Vagina (tissue), 2 donors: ENCODE results near the gene MBP. TPM values are rescaled to one million over a fixed set of nuclear protein-coding genes. Genes with fewer than 3 reads are reported as not detected.
A peak's percentile ranks its signal among the peaks of the same experiment; 100 is the strongest.

Source experiments
- DNase-seq, 2 donors: peaks; one replicate each; pipeline ENCODE4 v3.0.0-alpha.2; 2017; ENCODE audit errors: extremely low spot score in 2 of 2
- H3K27ac ChIP-seq: fragments of 200-600 bp; sonication (generic); one replicate; pipeline ENCODE4 v1.5.1; 2019
- H3K27me3 ChIP-seq: fragments of 200-600 bp; sonication (generic); one replicate; pipeline ENCODE4 v1.5.1; 2019
- H3K36me3 ChIP-seq, 2 donors: fragments of 200-600 bp; sonication (generic); one replicate each; pipeline ENCODE4 v1.5.1; 2017 to 2019
- H3K4me1 ChIP-seq: fragments of 200-600 bp; sonication (generic); one replicate; pipeline ENCODE4 v1.5.1; 2019
- H3K4me3 ChIP-seq, 2 donors: fragments of 200-600 bp; sonication (generic); 1 replicate in 1 of 2; 2 replicates in 1 of 2; pipeline ENCODE4 v1.5.1; 2016 to 2019
- H3K9me3 ChIP-seq: fragments of 200-600 bp; sonication (generic); one replicate; pipeline ENCODE4 v1.5.1; 2019
- POLR2A ChIP-seq, 2 donors: fragments of 450-650 bp; IDR thresholded peaks; one replicate each; pipeline ENCODE4 v1.6.1; 2017; ENCODE audit warnings: antibody characterized with exemption in 2 of 2, mild to moderate bottlenecking in 2 of 2, moderate library complexity in 2 of 2
- POLR2AphosphoS5 ChIP-seq, 2 donors: sonication (generic); formaldehyde crosslinking; IDR thresholded peaks; one replicate each; pipeline ENCODE4 v1.9.0; 2017; ENCODE audit warnings: antibody characterized with exemption in 2 of 2, mild to moderate bottlenecking in 2 of 2, low read depth in 1 of 2; ENCODE audit not compliant: insufficient read depth in 1 of 2
- intact Hi-C: fragments of 100-400 bp; cut with DNase I; formaldehyde crosslinking; loops from one replicate; pipeline ENCODE4 v1.15.1; 2023
- total RNA-seq: library from RNA; depleted of rRNA; stranded (reverse); fragments of >200 nt; gene quantifications from one replicate; pipeline ENCODE4 v1.2.3, GENCODE V29; 2016
- TF ChIP-seq, protein P1 (sequence below), 3 experiments: fragments of 450-650 bp in 2 of 3; fragments of 200-600 bp in 1 of 3; sonication (generic) in 1 of 3; IDR thresholded peaks; one replicate each; pipeline ENCODE4 v1.5.1; 2017 to 2019; ENCODE audit warnings: antibody characterized with exemption in 3 of 3, mild to moderate bottlenecking in 2 of 3, moderate library complexity in 2 of 3

MBP gene
- total RNA-seq, 1 donor from 2014 or later, result 33.6 TPM

DNA sequence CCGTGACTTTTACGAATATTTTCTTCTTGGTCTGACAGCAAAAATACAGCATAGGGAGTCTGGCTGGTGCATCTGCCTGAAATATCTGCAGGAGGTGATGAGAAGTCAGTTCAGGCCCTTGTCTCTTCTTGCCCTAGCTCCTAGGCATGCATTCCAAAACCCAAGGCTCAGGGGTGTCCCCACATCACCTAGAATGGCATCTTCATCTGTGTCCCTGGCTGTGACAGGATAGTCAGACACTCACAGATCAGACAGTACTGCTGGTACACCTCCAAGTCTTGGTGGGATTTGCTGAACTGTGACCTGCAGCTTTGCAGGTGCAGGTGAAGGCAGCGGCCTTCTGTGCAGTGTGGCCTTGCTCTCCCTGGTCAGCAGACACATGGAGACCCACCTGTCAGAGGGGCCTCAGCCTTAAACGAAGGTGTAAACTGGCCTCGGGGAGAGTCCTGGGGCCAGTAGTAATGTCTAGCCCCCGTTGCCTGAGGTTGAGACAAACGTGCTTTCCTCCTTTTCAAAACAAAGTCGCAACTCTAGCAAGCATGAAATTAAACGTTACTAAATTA, 42.8 kb downstream of the MBP start:
- H3K4me1 ChIP-seq, result peaks cover 43% of the 10 kb centered on the region
- H3K27me3 ChIP-seq, result no peaks in the 10 kb centered on the region
- TF ChIP-seq, protein P1, sequence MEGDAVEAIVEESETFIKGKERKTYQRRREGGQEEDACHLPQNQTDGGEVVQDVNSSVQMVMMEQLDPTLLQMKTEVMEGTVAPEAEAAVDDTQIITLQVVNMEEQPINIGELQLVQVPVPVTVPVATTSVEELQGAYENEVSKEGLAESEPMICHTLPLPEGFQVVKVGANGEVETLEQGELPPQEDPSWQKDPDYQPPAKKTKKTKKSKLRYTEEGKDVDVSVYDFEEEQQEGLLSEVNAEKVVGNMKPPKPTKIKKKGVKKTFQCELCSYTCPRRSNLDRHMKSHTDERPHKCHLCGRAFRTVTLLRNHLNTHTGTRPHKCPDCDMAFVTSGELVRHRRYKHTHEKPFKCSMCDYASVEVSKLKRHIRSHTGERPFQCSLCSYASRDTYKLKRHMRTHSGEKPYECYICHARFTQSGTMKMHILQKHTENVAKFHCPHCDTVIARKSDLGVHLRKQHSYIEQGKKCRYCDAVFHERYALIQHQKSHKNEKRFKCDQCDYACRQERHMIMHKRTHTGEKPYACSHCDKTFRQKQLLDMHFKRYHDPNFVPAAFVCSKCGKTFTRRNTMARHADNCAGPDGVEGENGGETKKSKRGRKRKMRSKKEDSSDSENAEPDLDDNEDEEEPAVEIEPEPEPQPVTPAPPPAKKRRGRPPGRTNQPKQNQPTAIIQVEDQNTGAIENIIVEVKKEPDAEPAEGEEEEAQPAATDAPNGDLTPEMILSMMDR (IDR thresholded peaks at IDR 0.05), result no peak
- no peak for TF ChIP-seq POLR2AphosphoS5 (IDR thresholded peaks at IDR 0.05; ENCODE audit: insufficient read depth in 1 of 2, low read depth in 1 of 2)
- no peak for TF ChIP-seq POLR2A (IDR thresholded peaks at IDR 0.05)
- intact Hi-C loops, result no loop called here
- no peak overlapping the region for H3K27ac ChIP-seq
- DNase-seq, result peak in 1 of 2 donors; percentile 84
- H3K36me3 ChIP-seq, result no peaks in the 10 kb centered on the region
- no peak overlapping the region for H3K4me3 ChIP-seq
- no peaks in the 10 kb centered on the region for H3K9me3 ChIP-seq

DNA sequence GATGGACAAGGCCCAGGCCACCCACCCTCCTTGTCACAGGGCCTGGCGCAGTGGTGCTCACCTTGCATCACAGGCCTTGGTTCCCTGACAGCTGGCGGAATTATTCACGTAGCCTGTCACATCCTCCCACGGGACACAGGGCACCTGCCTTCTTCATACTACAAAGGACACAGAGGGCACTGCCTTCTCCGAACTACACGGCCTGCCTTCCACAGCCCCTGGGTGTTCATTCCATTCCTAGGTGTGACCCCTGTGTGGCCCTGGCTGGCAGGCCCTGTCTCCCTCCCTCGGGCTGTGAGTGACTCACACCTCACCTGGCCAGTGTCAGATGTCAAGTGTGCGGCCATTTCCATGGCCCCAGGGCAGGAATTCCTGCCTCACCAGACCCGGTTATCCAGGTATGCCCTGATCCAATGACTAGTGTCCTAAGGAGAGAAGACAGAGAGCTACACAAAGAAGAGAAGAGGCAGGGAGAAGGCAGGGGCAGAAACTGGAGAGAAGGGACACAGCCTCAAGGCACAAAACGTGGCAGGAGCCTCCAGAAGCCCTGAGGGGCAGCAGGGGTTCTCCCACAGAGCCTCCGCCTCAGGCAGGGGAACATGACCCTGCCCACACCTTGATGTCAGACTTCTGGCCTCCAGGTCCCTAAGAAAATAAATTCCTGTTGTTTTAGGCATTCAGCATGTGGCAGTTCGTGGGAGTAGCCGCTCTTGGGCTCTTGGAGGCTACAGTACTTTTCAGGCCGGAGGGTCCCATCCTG, 43.4 kb downstream of the MBP start:
- H3K27ac ChIP-seq, result peak overlapping the region; percentile 84
- peaks cover 49% of the 10 kb centered on the region for H3K4me1 ChIP-seq
- no peaks in the 10 kb centered on the region for H3K27me3 ChIP-seq

DNA sequence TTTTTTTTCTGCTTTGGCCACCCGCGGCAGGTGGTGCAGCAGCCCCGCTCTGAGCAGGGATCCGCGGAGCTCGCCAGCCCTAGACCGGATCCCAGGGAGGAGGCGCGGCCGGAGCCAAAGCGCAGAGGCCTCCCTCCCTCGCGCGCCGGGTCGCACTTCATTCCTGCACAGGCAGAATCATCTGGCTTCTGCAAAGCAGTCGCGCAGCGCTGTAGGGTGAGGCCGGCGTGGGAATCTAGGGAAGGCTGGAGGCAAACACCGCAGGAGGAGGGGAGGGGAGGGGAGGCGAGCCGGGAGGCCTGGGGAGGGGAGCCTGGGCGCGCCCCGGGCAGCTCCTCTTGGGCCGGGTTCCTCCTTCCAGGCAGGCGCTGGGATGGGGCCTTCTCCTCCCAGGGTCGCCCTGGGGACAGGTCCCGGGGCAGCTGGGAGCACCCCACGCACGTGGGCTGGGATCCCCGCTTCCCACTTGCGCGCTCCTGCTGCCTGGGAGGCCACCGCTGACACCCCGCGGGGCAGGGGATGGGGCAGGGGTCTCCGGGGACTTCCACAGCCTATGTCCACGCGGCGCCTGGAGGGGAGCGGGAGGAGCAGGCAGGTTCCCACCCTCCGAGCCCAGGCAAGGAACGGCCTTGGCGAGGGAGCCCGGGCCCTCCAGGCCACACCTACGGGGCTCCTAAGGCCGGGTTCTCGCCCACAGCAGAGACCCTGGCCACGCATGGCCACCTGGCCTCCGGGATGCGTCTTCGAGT, 45.0 kb downstream of the MBP start:
- H3K27me3 ChIP-seq, result no peaks in the 10 kb centered on the region
- peak overlapping the region; percentile 84 for H3K27ac ChIP-seq
- peak in 1 of 2 donors; percentile 86 for DNase-seq
- no peaks in the 10 kb centered on the region for H3K36me3 ChIP-seq
- peak overlapping the region; percentile 41 to 45 for H3K4me3 ChIP-seq
- no peaks in the 10 kb centered on the region for H3K9me3 ChIP-seq
- H3K4me1 ChIP-seq, result peaks cover 58% of the 10 kb centered on the region
- TF ChIP-seq POLR2A (IDR thresholded peaks at IDR 0.05) (no peak), POLR2AphosphoS5 (IDR thresholded peaks at IDR 0.05; ENCODE audit: insufficient read depth in 1 of 2, low read depth in 1 of 2) (peak in 1 of 2 donors; percentile 42)
- intact Hi-C loops, result no loop called here

More for the DNA sequence above, 43.4 kb downstream of the MBP start:
- no peak overlapping the region for H3K4me3 ChIP-seq
- intact Hi-C loops, result no loop called here
- no peaks in the 10 kb centered on the region for H3K36me3 ChIP-seq
- no peak for TF ChIP-seq POLR2A (IDR thresholded peaks at IDR 0.05)
- TF ChIP-seq POLR2AphosphoS5 (IDR thresholded peaks at IDR 0.05; ENCODE audit: insufficient read depth in 1 of 2, low read depth in 1 of 2), result peak in 1 of 2 donors; percentile 19
- TF ChIP-seq, protein P1 (IDR thresholded peaks at IDR 0.05), result no peak
- no peaks in the 10 kb centered on the region for H3K9me3 ChIP-seq
- DNase-seq, result peak in 1 of 2 donors; percentile 84

DNA sequence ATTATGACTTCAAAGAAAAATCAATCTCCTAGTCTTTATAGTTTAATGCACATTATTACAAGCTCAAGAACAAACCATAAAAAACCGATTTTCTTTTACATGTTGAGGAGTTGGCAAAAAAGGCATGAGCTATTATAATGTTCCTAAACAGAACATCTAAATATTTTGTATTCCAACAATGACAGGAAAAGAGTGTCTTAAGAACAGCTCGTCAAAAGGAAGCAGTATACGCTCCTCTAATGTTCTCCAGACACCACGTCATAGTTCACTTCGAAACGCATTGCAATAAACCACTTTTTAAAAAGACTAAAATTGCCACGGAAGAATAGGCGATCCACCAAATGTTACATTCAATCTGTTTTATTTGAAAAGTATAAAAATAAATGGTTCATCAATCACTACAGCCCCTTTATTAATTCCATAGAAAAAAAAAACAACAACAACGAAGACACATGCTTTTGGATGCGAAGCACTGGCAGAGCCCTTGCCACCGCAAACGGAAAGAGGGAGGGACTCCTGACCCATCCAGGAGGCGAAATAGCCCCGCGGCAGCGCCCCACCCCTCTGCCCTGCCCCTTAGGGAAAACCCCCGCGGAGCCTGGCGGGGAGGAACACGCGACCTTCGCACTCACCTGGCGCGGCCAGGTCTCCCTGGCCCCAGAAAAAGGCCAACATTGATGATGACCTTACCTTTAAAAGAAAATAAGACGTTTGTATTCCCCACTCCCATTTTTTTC, 45.8 kb downstream of the MBP start:
- TF ChIP-seq, protein P1 (IDR thresholded peaks at IDR 0.05), result no peak
- TF ChIP-seq POLR2AphosphoS5 (IDR thresholded peaks at IDR 0.05; ENCODE audit: insufficient read depth in 1 of 2, low read depth in 1 of 2), result peak in 1 of 2 donors; percentile 45
- intact Hi-C loops, result no loop called here
- Histone ChIP-seq H3K27me3 (no peaks in the 10 kb centered on the region), H3K36me3 (no peaks in the 10 kb centered on the region), H3K9me3 (no peaks in the 10 kb centered on the region), H3K4me3 (peak overlapping the region; percentile 41 to 45), H3K27ac (peak overlapping the region; percentile 84), H3K4me1 (peaks cover 60% of the 10 kb centered on the region)
- no peak for DNase-seq

DNA sequence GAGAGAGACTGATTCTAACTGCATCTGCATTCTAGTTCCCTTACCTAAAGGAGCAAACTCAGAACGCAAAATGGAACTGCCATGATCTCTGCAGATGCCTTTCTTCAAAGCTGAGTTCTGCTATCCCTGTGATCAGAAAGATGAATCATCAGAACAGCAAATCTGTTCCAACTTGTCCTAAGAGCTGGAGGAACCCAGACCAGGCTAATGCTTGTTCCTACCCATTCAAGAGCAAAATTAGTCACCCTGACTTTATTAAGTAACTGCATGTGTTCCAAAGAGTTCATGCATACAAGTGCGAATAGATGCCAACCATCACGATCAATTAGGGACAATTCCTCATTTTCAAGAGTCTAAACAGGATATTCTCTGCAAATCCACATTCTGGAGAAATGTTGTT, 46.5 kb downstream of the MBP start:
- Histone ChIP-seq H3K4me1 (peaks cover 63% of the 10 kb centered on the region), H3K4me3 (no peak overlapping the region)

More for the DNA sequence above, 46.5 kb downstream of the MBP start:
- peak in 1 of 2 donors; percentile 81 for DNase-seq
- intact Hi-C loops, result no loop called here
- TF ChIP-seq POLR2A (IDR thresholded peaks at IDR 0.05) (no peak), POLR2AphosphoS5 (IDR thresholded peaks at IDR 0.05; ENCODE audit: insufficient read depth in 1 of 2, low read depth in 1 of 2) (peak in 1 of 2 donors; percentile 90)
- TF ChIP-seq, protein P1 (IDR thresholded peaks at IDR 0.05), result no peak
- no peaks in the 10 kb centered on the region for H3K27me3 ChIP-seq
- H3K9me3 ChIP-seq, result no peaks in the 10 kb centered on the region
- H3K27ac ChIP-seq, result peak overlapping the region; percentile 84
- no peaks in the 10 kb centered on the region for H3K36me3 ChIP-seq
